HFFc6 (cell line): Measurements from ENCODE around the gene CRTC1. TPM values are rescaled to one million over a fixed set of nuclear protein-coding genes. Genes with fewer than 3 reads are reported as not detected.

Experiments used
- DNase-seq: peaks from one replicate; pipeline ENCODE4 v3.0.0-alpha.2; 2018
- H3K27ac Mint-ChIP-seq: 2 replicates; pipeline ENCODE4 v1.8.0; 2020; ENCODE audit warnings: mild to moderate bottlenecking, mixed read lengths
- H3K27me3 Mint-ChIP-seq: 2 replicates; pipeline ENCODE4 v1.8.0; 2021; ENCODE audit warnings: mild to moderate bottlenecking, moderate library complexity, mixed read lengths; ENCODE audit not compliant: insufficient read depth
- H3K36me3 Mint-ChIP-seq: 2 replicates; pipeline ENCODE4 v1.8.0; 2021; ENCODE audit warnings: low read depth, mixed read lengths
- H3K4me1 Mint-ChIP-seq: 2 replicates; pipeline ENCODE4 v1.8.0; 2020; ENCODE audit warnings: low read depth, mixed read lengths
- H3K4me3 Mint-ChIP-seq: 2 replicates; pipeline ENCODE4 v1.8.0; 2020; ENCODE audit warnings: mild to moderate bottlenecking, moderate library complexity, mixed read lengths
- H3K9me3 Mint-ChIP-seq: 2 replicates; pipeline ENCODE4 v1.8.0; 2020; ENCODE audit warnings: mild to moderate bottlenecking, mixed read lengths
- total RNA-seq, 6 experiments: library from RNA; stranded (reverse); fragmentation: NEBNext Ultra II Directional; extraction: Animal tissue kit (Norgen Biotek cat#: 25700); gene quantifications; 2 replicates in 1 of 6; 3 replicates in 5 of 6; pipeline ENCODE4 v1.2.3, GENCODE V29; 2021
- TF ChIP-seq, protein P1 (sequence below): fragments of 200-600 bp; sonication (generic); IDR thresholded peaks from 2 replicates; pipeline ENCODE4 v1.5.0; 2021; ENCODE audit warnings: antibody characterized with exemption, mild to moderate bottlenecking

The CRTC1 gene
- total RNA-seq, 6 experiments from 2014 or later, result 11.8 to 14.5 (median 13.4) TPM

DNA sequence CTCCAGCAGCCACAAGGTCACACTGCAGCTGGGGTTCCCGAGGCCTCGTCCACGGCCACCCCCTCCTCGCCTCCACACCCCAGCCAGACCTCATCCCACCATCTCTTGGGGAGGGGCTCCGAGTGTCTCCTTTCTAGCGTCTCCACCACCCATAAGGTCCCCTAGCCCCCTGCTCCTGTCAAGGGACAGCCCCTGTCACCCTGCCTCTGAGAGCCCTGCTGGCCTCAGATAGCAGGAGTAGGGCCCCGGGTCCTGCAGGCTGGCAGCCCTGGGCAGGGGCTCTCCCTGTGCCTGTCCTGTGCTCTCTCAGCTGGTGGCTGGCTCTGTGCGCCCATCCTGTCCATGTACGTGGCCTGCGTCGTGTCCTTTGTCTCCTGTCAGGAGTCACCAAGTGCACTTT, 90.6 kb downstream of the CRTC1 start:
- Mint-ChIP-seq H3K4me3 (no peak overlapping the region), H3K27me3 (peaks cover 2% of the 10 kb centered on the region), H3K27ac (no peak overlapping the region), H3K36me3 (no peaks in the 10 kb centered on the region), H3K4me1 (peaks cover 13% of the 10 kb centered on the region), H3K9me3 (no peaks in the 10 kb centered on the region)
- DNase-seq, result no peak
- TF ChIP-seq, protein P1, sequence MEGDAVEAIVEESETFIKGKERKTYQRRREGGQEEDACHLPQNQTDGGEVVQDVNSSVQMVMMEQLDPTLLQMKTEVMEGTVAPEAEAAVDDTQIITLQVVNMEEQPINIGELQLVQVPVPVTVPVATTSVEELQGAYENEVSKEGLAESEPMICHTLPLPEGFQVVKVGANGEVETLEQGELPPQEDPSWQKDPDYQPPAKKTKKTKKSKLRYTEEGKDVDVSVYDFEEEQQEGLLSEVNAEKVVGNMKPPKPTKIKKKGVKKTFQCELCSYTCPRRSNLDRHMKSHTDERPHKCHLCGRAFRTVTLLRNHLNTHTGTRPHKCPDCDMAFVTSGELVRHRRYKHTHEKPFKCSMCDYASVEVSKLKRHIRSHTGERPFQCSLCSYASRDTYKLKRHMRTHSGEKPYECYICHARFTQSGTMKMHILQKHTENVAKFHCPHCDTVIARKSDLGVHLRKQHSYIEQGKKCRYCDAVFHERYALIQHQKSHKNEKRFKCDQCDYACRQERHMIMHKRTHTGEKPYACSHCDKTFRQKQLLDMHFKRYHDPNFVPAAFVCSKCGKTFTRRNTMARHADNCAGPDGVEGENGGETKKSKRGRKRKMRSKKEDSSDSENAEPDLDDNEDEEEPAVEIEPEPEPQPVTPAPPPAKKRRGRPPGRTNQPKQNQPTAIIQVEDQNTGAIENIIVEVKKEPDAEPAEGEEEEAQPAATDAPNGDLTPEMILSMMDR, result no peak

DNA sequence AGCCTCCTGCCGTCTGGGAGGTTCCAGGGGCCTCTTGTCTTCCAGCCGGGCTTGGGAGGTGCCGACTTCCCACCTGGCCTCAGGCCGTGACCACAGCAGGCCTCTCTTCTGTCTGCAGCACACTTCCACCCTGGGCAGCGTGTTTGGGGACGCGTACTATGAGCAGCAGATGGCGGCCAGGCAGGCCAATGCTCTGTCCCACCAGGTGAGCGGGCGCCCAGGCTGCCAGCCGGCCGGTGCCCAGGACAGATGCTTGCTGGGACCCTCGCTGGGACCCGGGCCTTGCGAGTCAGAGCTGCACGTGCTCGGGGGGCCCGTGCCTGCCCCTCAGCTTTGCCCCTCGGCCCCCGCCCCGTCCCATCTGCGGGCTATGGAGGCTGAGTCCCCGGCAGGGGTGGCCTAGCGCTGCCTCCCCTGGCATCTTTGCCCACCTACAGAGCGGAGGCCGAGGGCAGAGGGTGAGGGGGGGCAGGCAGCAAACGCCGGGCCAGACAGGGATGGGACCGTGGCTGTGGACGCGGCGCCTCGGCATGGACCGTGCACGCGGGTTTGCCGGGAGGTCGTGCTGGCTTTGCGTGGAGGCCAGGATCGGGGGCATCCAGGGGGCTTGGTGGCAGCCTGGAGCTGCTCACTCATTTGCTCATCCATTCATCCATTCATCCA, 91.4 kb downstream of the CRTC1 start:
- no peak overlapping the region for H3K4me3 Mint-ChIP-seq

DNA sequence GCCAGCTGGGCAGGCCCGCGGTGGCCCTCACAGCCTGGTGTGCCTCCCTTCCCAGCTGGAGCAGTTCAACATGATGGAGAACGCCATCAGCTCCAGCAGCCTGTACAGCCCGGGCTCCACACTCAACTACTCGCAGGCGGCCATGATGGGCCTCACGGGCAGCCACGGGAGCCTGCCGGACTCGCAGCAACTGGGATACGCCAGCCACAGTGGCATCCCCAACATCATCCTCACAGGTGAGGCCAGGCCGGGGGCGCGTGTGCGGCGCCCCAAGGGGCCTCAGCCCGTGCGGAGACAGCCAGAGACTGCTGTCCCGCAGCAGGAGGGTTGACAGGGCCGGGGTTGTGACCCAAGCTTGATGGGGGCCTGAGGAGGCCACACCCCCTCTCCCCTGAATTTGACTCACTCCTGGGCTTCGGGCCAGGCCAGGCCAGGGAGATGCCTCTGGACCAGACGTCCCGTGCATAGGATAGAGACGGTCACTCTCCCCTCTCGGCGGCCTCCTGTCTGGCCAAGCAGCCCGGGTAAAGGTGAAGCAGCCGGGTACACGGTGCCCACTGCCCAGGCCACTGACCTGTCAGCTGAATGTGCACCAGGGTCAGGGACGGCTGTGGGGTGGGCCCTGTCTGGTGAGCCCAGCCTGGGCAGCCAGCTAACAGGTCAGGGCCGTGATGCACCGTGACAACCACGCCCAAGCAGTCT, 92.3 kb downstream of the CRTC1 start:
- no peaks in the 10 kb centered on the region for H3K9me3 Mint-ChIP-seq
- DNase-seq, result peak; percentile 76
- H3K4me1 Mint-ChIP-seq, result peaks cover 13% of the 10 kb centered on the region
- peak overlapping the region; percentile 94 for H3K27ac Mint-ChIP-seq
- no peaks in the 10 kb centered on the region for H3K36me3 Mint-ChIP-seq
- peak overlapping the region; percentile 61 for H3K4me3 Mint-ChIP-seq
- TF ChIP-seq, protein P1, result no peak
- H3K27me3 Mint-ChIP-seq, result peaks cover 2% of the 10 kb centered on the region

More for the DNA sequence above, 91.4 kb downstream of the CRTC1 start:
- no peak for DNase-seq
- TF ChIP-seq, protein P1, result no peak
- Mint-ChIP-seq H3K36me3 (no peaks in the 10 kb centered on the region), H3K27me3 (peaks cover 2% of the 10 kb centered on the region), H3K9me3 (no peaks in the 10 kb centered on the region), H3K27ac (no peak overlapping the region), H3K4me1 (peaks cover 13% of the 10 kb centered on the region)

DNA sequence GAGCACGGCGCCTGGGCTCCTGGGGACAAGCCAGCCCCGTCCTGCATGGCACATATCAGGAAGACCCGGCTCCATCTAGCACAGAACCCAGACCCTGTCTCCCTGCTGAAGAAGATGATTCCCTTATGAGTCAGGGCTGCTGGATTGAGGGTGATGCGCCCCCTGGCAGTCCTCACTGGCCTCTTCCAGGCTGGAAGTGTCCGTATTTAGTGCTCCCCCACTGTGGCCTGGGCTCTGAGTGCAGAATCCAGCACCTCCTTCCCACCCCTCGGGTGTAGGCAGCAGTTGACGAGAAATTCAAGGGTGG, 92.8 kb downstream of the CRTC1 start:
- Mint-ChIP-seq H3K9me3 (no peaks in the 10 kb centered on the region), H3K27me3 (peaks cover 2% of the 10 kb centered on the region), H3K36me3 (no peaks in the 10 kb centered on the region), H3K27ac (peak overlapping the region; percentile 94), H3K4me1 (peaks cover 13% of the 10 kb centered on the region), H3K4me3 (peak overlapping the region; percentile 61)
- TF ChIP-seq, protein P1, result peak; percentile 73
- DNase-seq, result peak; percentile 65

DNA sequence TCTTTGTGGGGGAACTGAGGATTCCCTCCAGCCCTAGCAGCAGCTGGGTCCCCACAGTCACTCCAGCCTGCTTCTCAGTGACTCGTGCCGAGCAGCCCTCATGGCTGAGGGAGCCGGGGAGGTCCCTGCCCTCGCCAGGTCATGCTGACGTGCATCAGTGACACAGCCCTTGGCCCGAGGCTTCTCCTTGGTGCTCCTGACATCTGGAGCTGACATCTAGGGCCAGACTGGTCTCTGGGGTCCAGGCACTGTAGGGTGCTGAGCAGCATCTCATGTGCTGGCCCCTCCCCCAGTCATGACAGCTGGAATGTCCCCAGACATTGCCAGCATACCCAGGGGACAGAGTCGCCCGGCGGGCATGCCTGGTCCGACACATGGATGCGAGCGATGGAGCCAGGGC, 93.3 kb downstream of the CRTC1 start:
- H3K36me3 Mint-ChIP-seq, result no peaks in the 10 kb centered on the region
- H3K27me3 Mint-ChIP-seq, result peaks cover 2% of the 10 kb centered on the region
- no peaks in the 10 kb centered on the region for H3K9me3 Mint-ChIP-seq
- peak overlapping the region; percentile 61 for H3K4me3 Mint-ChIP-seq
- peak; percentile 51 for DNase-seq
- H3K27ac Mint-ChIP-seq, result peak overlapping the region; percentile 94
- H3K4me1 Mint-ChIP-seq, result peaks cover 13% of the 10 kb centered on the region
- TF ChIP-seq, protein P1, result no peak
